CD4-positive, alpha-beta T cell treated with Interleukin-21 for 1 hour (primary cell): ENCODE data around the gene DEDD.

Source experiments
- DNase-seq: peaks from one replicate; pipeline ENCODE4 v3.0.0-alpha.2; 2020

The DEDD gene

GRCh38 chr1:161090617-161091016 is 41.9 kb downstream of the DEDD start:
- no peak for DNase-seq

GRCh38 chr1:161089938-161090337 is 42.5 kb downstream of the DEDD start:
- DNase-seq: no peak

- DNase-seq: no peak
Observed at GRCh38 chr1:161089251-161089924, 43.1 kb downstream of the DEDD start, which contains the start of gene NECTIN4. Gene NECTIN4, minus strand, starts transcription at chr1:161089558. Its CDS starts 262 bp downstream, at chr1:161089296.

- no peak for DNase-seq
Observed at GRCh38 chr1:161088587-161089110, 43.8 kb downstream of the DEDD start.

- DNase-seq: no peak
Observed at GRCh38 chr1:161086457-161086856, 46.0 kb downstream of the DEDD start.

- no peak for DNase-seq
Observed at GRCh38 chr1:161085165-161085564, 47.3 kb downstream of the DEDD start.

GRCh38 chr1:161084597-161084988 is 47.9 kb downstream of the DEDD start:
- DNase-seq: no peak

- DNase-seq: no peak
Observed at GRCh38 chr1:161083748-161084596, 48.5 kb downstream of the DEDD start.

GRCh38 chr1:161082996-161083747 is 49.3 kb downstream of the DEDD start:
- peak; percentile 22 for DNase-seq

GRCh38 chr1:161082483-161082882 is 50.0 kb downstream of the DEDD start:
- DNase-seq: no peak

GRCh38 chr1:161081519-161081918 is 50.9 kb downstream of the DEDD start:
- DNase-seq: no peak

GRCh38 chr1:161080441-161081405 is 51.7 kb downstream of the DEDD start:
- DNase-seq: no peak

GRCh38 chr1:161079436-161080110 is 52.9 kb downstream of the DEDD start:
- DNase-seq: no peak

GRCh38 chr1:161077426-161077825 is 55.0 kb downstream of the DEDD start:
- no peak for DNase-seq

- DNase-seq: no peak
Observed at GRCh38 chr1:161076410-161076809, 56.1 kb downstream of the DEDD start.

GRCh38 chr1:161074676-161075368 is 57.6 kb downstream of the DEDD start:
- DNase-seq: no peak

GRCh38 chr1:161073474-161074121 is 58.9 kb downstream of the DEDD start:
- DNase-seq: no peak

- no peak for DNase-seq
Observed at GRCh38 chr1:161072751-161073449, 59.6 kb downstream of the DEDD start.

GRCh38 chr1:161071886-161072371 is 60.5 kb downstream of the DEDD start:
- DNase-seq: peak; percentile 61
